HepG2 (cell line): ENCODE measurements around the gene HPDL. TPM values are rescaled to one million over a fixed set of nuclear protein-coding genes. Genes with fewer than 3 reads are reported as not detected.

Source experiments
- ARID2 ChIP-seq: sonication (generic); formaldehyde crosslinking; IDR thresholded peaks from 2 replicates; pipeline ENCODE4 v1.8.1; 2022; ENCODE audit warnings: mild to moderate bottlenecking, missing genetic modification reagents, borderline replicate concordance
- CEBPG ChIP-seq: IDR thresholded peaks from 2 replicates; pipeline ENCODE4 v1.6.1; 2016
- GABPB1 ChIP-seq: IDR thresholded peaks from 2 replicates; pipeline ENCODE4 v1.6.1; 2016; ENCODE audit warnings: mild to moderate bottlenecking, missing genetic modification reagents, moderate library complexity, missing compliant biosample characterization
- GZF1 ChIP-seq: sonication (generic); formaldehyde crosslinking; IDR thresholded peaks from 2 replicates; pipeline ENCODE4 v1.5.1; 2020; ENCODE audit warnings: mild to moderate bottlenecking, missing genetic modification reagents
- HHEX ChIP-seq: IDR thresholded peaks from 2 replicates; pipeline ENCODE4 v1.6.1; 2016; ENCODE audit warnings: control low read depth
- ISL2 ChIP-seq: sonication (generic); formaldehyde crosslinking; IDR thresholded peaks from 2 replicates; pipeline ENCODE4 v1.5.0; 2020; ENCODE audit warnings: missing genetic modification reagents
- MEIS2 ChIP-seq: sonication (generic); formaldehyde crosslinking; IDR thresholded peaks from 2 replicates; pipeline ENCODE4 v1.9.0; 2021; ENCODE audit warnings: mild to moderate bottlenecking, missing genetic modification reagents
- MTA1 ChIP-seq: sonication (generic); formaldehyde crosslinking; IDR thresholded peaks from 2 replicates; pipeline ENCODE4 v1.4.0; 2020; ENCODE audit warnings: missing genetic modification reagents, mild to moderate bottlenecking, borderline replicate concordance
- SALL1 ChIP-seq: sonication (generic); formaldehyde crosslinking; IDR thresholded peaks from 2 replicates; pipeline ENCODE4 v1.8.0; 2022; ENCODE audit warnings: mild to moderate bottlenecking, missing genetic modification reagents
- SMYD3 ChIP-seq: sonication (generic); formaldehyde crosslinking; IDR thresholded peaks from 2 replicates; pipeline ENCODE4 v1.8.1; 2023; ENCODE audit warnings: mild to moderate bottlenecking, missing genetic modification reagents
- SNAPC5 ChIP-seq: sonication (generic); formaldehyde crosslinking; IDR thresholded peaks from 2 replicates; pipeline ENCODE4 v1.8.1; 2023; ENCODE audit warnings: mild to moderate bottlenecking, missing genetic modification reagents, borderline replicate concordance
- TERF1 ChIP-seq: sonication (generic); formaldehyde crosslinking; IDR thresholded peaks from 2 replicates; pipeline ENCODE4 v1.8.0; 2022; ENCODE audit warnings: mild to moderate bottlenecking, missing genetic modification reagents, moderate library complexity
- THYN1 ChIP-seq: sonication (generic); formaldehyde crosslinking; IDR thresholded peaks from 2 replicates; pipeline ENCODE4 v1.8.1; 2023; ENCODE audit warnings: low read depth, mild to moderate bottlenecking, moderate library complexity, missing genetic modification reagents, borderline replicate concordance
- ZNF12 ChIP-seq: sonication (generic); formaldehyde crosslinking; IDR thresholded peaks from 2 replicates; pipeline ENCODE4 v1.5.0; 2020; ENCODE audit warnings: missing genetic modification reagents
- ZNF18 ChIP-seq: sonication (generic); formaldehyde crosslinking; IDR thresholded peaks from 2 replicates; pipeline ENCODE4 v1.8.0; 2022; ENCODE audit warnings: mild to moderate bottlenecking, missing genetic modification reagents; ENCODE audit not compliant: insufficient replicate concordance
- ZNF614 ChIP-seq: IDR thresholded peaks from 2 replicates; pipeline ENCODE4 v1.6.1; 2018; ENCODE audit warnings: missing biosample characterization, missing genetic modification reagents, inconsistent platforms, borderline replicate concordance
- ZNF619 ChIP-seq: sonication (generic); formaldehyde crosslinking; IDR thresholded peaks from 2 replicates; pipeline ENCODE4 v1.4.0; 2020; ENCODE audit warnings: mild to moderate bottlenecking, missing genetic modification reagents
- ZNF687 ChIP-seq: sonication (generic); formaldehyde crosslinking; IDR thresholded peaks from 2 replicates; pipeline ENCODE4 v1.5.1; 2020; ENCODE audit warnings: mild to moderate bottlenecking, missing genetic modification reagents, moderate library complexity
- ZNF710 ChIP-seq: sonication (generic); formaldehyde crosslinking; IDR thresholded peaks from 2 replicates; pipeline ENCODE4 v1.5.0; 2020; ENCODE audit warnings: mild to moderate bottlenecking, missing genetic modification reagents, borderline replicate concordance
- ZNF883 ChIP-seq: sonication (generic); formaldehyde crosslinking; IDR thresholded peaks from 2 replicates; pipeline ENCODE4 v1.5.1; 2020; ENCODE audit warnings: mild to moderate bottlenecking, missing genetic modification reagents; ENCODE audit errors: not compliant biosample characterization
- polyA plus RNA-seq, 8 experiments: library from polyadenylated mRNA; depleted of rRNA in 3 of 8; stranded (reverse) in 7 of 8; unstranded in 1 of 8; fragments of >200 nt; fragmentation: Illumina TruSeq in 4 of 8; extraction: Trizol in 4 of 8; gene quantifications; 2 replicates each; pipeline versions ENCODE4 v1.2.1 to v1.2.3, GENCODE V29; 2011 to 2016; ENCODE audit warnings: low read depth in 4 of 8, missing spikeins in 1 of 8, mixed read lengths in 1 of 8; ENCODE audit not compliant: insufficient read depth in 1 of 8
- total RNA-seq, 5 experiments: library from RNA; depleted of rRNA; stranded (reverse); fragments of >200 nt; fragmentation: Illumina TruSeq; extraction: Trizol; gene quantifications; 2 replicates each; pipeline ENCODE4 v1.2.3, GENCODE V29; 2016; ENCODE audit warnings: low read depth in 1 of 5

The HPDL gene
- total and polyA plus RNA-seq, 2 of the 13 experiments (the other 11 are each of a cell fraction or from before 2014, with no cell fraction given), result not detected

- TF ChIP-seq ZNF619, result no peak; the same call in 1 of the 2 replicates
- peak; percentile 94 for TF ChIP-seq GABPB1 (CRISPR knock-in tag)
- no peak for TF ChIP-seq SMYD3
- TF ChIP-seq MEIS2 (CRISPR knock-in tag), result no peak
- TF ChIP-seq MTA1 (CRISPR knock-in tag), result peak; percentile 82; the same call in 1 of the 2 replicates
- TF ChIP-seq ZNF883 (CRISPR knock-in tag), result peak; percentile 96
- TF ChIP-seq CEBPG, result 0 out of 2 replicates have a peak, but pooled peaks have one; percentile 13
- no peak; the same call in 1 of the 2 replicates for TF ChIP-seq ZNF710 (CRISPR knock-in tag)
- peak; percentile 86 for TF ChIP-seq SALL1 (CRISPR knock-in tag)
- no peak; the same call in 1 of the 2 replicates for TF ChIP-seq ZNF12 (CRISPR knock-in tag)
- TF ChIP-seq TERF1, result 0 out of 2 replicates have a peak, but pooled peaks have one; percentile 42
- no peak for TF ChIP-seq THYN1 (CRISPR knock-in tag)
- TF ChIP-seq GZF1 (CRISPR knock-in tag), result peak; percentile 85; the same call in 1 of the 2 replicates
- TF ChIP-seq SNAPC5 (CRISPR knock-in tag), result no peak
- peak; percentile 71; the same call in 1 of the 2 replicates for TF ChIP-seq ISL2 (CRISPR knock-in tag)
- no peak for TF ChIP-seq HHEX
- TF ChIP-seq ZNF18 (CRISPR knock-in tag), result peak; percentile 89
- TF ChIP-seq ZNF614 (CRISPR knock-in tag), result peak; percentile 12; the same call in 1 of the 2 replicates
- peak; percentile 97 for TF ChIP-seq ZNF687 (CRISPR knock-in tag)
- TF ChIP-seq ARID2, result 0 out of 2 replicates have a peak, but pooled peaks have one; percentile 22
Observed at GRCh38 chr1:45339789-45340558, 13.3 kb downstream of the HPDL start, which contains the start of the genes MUTYH and TOE1 (continued).
